Trophoblast cell (in vitro differentiated cells and primary cell): ENCODE results near the gene ZNF322.
A peak's percentile ranks its signal among the peaks of the same experiment; 100 is the strongest.

Experiments used
- DNase-seq, 2 donors: peaks; one replicate each; pipeline ENCODE4 v3.0.0-alpha.2; 2016
- H2AFZ ChIP-seq: 2 replicates; pipeline ENCODE4 v1.6.1; 2013; ENCODE audit warnings: low read length, moderate library complexity, mild to moderate bottlenecking; ENCODE audit not compliant: insufficient read depth, poor library complexity
- H2AK5ac ChIP-seq: 2 replicates; pipeline ENCODE4 v1.6.1; 2013; ENCODE audit warnings: mild to moderate bottlenecking, low read length
- H2BK120ac ChIP-seq: 2 replicates; pipeline ENCODE4 v1.6.1; 2013; ENCODE audit warnings: low read length, mild to moderate bottlenecking, moderate library complexity; ENCODE audit not compliant: insufficient read depth, poor library complexity
- H2BK12ac ChIP-seq: 2 replicates; pipeline ENCODE4 v1.6.1; 2013; ENCODE audit warnings: mild to moderate bottlenecking, low read length, moderate library complexity
- H2BK5ac ChIP-seq: 2 replicates; pipeline ENCODE4 v1.6.1; 2013; ENCODE audit warnings: low read length, low read depth, moderate library complexity, mild to moderate bottlenecking; ENCODE audit not compliant: poor library complexity
- H3K14ac ChIP-seq: 2 replicates; pipeline ENCODE4 v1.6.1; 2013; ENCODE audit warnings: mild to moderate bottlenecking, low read length
- H3K18ac ChIP-seq: 2 replicates; pipeline ENCODE4 v1.6.1; 2013; ENCODE audit warnings: mild to moderate bottlenecking, low read length
- H3K23ac ChIP-seq: 2 replicates; pipeline ENCODE4 v1.6.1; 2013; ENCODE audit warnings: low read length
- H3K27ac ChIP-seq: 2 replicates; pipeline ENCODE4 v1.5.1; 2013; ENCODE audit warnings: low read depth, mild to moderate bottlenecking, inconsistent platforms, low read length, moderate library complexity
- H3K27me3 ChIP-seq: 2 replicates; pipeline ENCODE4 v1.6.1; 2013; ENCODE audit warnings: inconsistent platforms, mild to moderate bottlenecking, low read length, moderate library complexity; ENCODE audit not compliant: insufficient read depth
- H3K36me3 ChIP-seq, 2 experiments: 1 replicate in 1 of 2; 2 replicates in 1 of 2; pipeline ENCODE4 v1.6.1; 2013; ENCODE audit warnings: low read length in 2 of 2, mild to moderate bottlenecking in 2 of 2, moderate library complexity in 1 of 2; ENCODE audit not compliant: insufficient read depth in 2 of 2, control insufficient read depth in 1 of 2
- H3K4ac ChIP-seq: 2 replicates; pipeline ENCODE4 v1.6.1; 2013; ENCODE audit warnings: low read depth, mild to moderate bottlenecking, low read length, moderate library complexity
- H3K4me1 ChIP-seq, 2 experiments: 1 replicate in 1 of 2; 2 replicates in 1 of 2; pipeline ENCODE4 v1.6.1; 2013; ENCODE audit warnings: low read length in 2 of 2, mild to moderate bottlenecking in 2 of 2, moderate library complexity in 1 of 2; ENCODE audit not compliant: insufficient read depth in 2 of 2, control insufficient read depth in 1 of 2
- H3K4me2 ChIP-seq: 2 replicates; pipeline ENCODE4 v1.6.1; 2013; ENCODE audit warnings: inconsistent platforms, mild to moderate bottlenecking, low read length, moderate library complexity
- H3K4me3 ChIP-seq: 2 replicates; pipeline ENCODE4 v1.5.1; 2013; ENCODE audit warnings: mild to moderate bottlenecking, low read depth, low read length, inconsistent platforms
- H3K79me1 ChIP-seq: one replicate; pipeline ENCODE4 v1.6.1; 2013; ENCODE audit warnings: low read length
- H3K79me2 ChIP-seq: 2 replicates; pipeline ENCODE4 v1.6.1; 2013; ENCODE audit warnings: low read length, mild to moderate bottlenecking; ENCODE audit not compliant: control insufficient read depth, insufficient read depth, poor library complexity
- H3K9ac ChIP-seq: 2 replicates; pipeline ENCODE4 v1.6.1; 2013; ENCODE audit warnings: mild to moderate bottlenecking, low read length
- H3K9me3 ChIP-seq: 2 replicates; pipeline ENCODE4 v1.6.1; 2013; ENCODE audit warnings: low read depth, mild to moderate bottlenecking, control low read depth, inconsistent platforms, low read length; ENCODE audit not compliant: insufficient read depth
- H4K12ac ChIP-seq: 2 replicates; pipeline ENCODE4 v1.6.1; 2013; ENCODE audit warnings: low read depth, mild to moderate bottlenecking, low read length, moderate library complexity
- H4K8ac ChIP-seq: 2 replicates; pipeline ENCODE4 v1.6.1; 2013; ENCODE audit warnings: low read depth, mild to moderate bottlenecking, low read length, moderate library complexity
- H4K91ac ChIP-seq: one replicate; pipeline ENCODE4 v1.6.1; 2013; ENCODE audit warnings: low read depth, mild to moderate bottlenecking, low read length, moderate library complexity
- WGBS: extraction: QIAGEN DNeasy Blood & Tissue Kit; methylation state at CpG from one replicate; pipeline ENCODE4 v1.1.7; 2013; ENCODE audit warnings: missing lambda C conversion rate; ENCODE audit not compliant: insufficient read length, insufficient coverage; ENCODE audit errors: extremely low coverage; 5-methylcytosine and 5-hydroxymethylcytosine counted together

Gene ZNF322

GRCh38 chr6:26594730-26595632 is 64.6 kb downstream of the ZNF322 start:
- peaks cover 9 to 15% of the 10 kb centered on the region in 2 experiments for H3K36me3 ChIP-seq
- no peak overlapping the region for H3K4ac ChIP-seq
- no peak overlapping the region for H2BK120ac ChIP-seq
- no peak overlapping the region for H3K9ac ChIP-seq
- no peak overlapping the region for H4K12ac ChIP-seq
- H4K91ac ChIP-seq = no peak overlapping the region
- no peak overlapping the region for H2AFZ ChIP-seq
- H3K4me2 ChIP-seq = peak overlapping the region; percentile 97
- peaks cover 6% of the 10 kb centered on the region for H3K79me2 ChIP-seq
- no peak overlapping the region for H4K8ac ChIP-seq
- no peak overlapping the region for H3K4me3 ChIP-seq
- H3K23ac ChIP-seq = no peak overlapping the region
- H3K27me3 ChIP-seq = no peaks in the 10 kb centered on the region
- no peak overlapping the region for H2AK5ac ChIP-seq
- DNase-seq = peak in 1 of 2 donors; percentile 33
- no CpG with 5 or more reads among the region's 23 CpGs for WGBS
- no peak overlapping the region for H2BK12ac ChIP-seq
- no peak overlapping the region for H3K14ac ChIP-seq
- peak overlapping the region; percentile 16 for H3K27ac ChIP-seq
- H3K4me1 ChIP-seq = peaks cover 3 to 9% of the 10 kb centered on the region in 2 experiments
- no peak overlapping the region for H3K18ac ChIP-seq
- no peak overlapping the region for H2BK5ac ChIP-seq
- no peaks in the 10 kb centered on the region for H3K9me3 ChIP-seq
- H3K79me1 ChIP-seq = peaks cover 5% of the 10 kb centered on the region

GRCh38 chr6:26594131-26594498 is 65.4 kb downstream of the ZNF322 start:
- peaks cover 9 to 11% of the 10 kb centered on the region in 2 experiments for H3K36me3 ChIP-seq
- no peak overlapping the region for H3K4me3 ChIP-seq
- no peak overlapping the region for H3K14ac ChIP-seq
- no peak overlapping the region for H2AFZ ChIP-seq
- no peak overlapping the region for H3K18ac ChIP-seq
- no peak overlapping the region for H3K27ac ChIP-seq
- no peak overlapping the region for H4K12ac ChIP-seq
- no peak overlapping the region for H3K23ac ChIP-seq
- no peak overlapping the region for H4K91ac ChIP-seq
- H2BK5ac ChIP-seq = no peak overlapping the region
- H4K8ac ChIP-seq = no peak overlapping the region
- peaks cover 3 to 9% of the 10 kb centered on the region in 2 experiments for H3K4me1 ChIP-seq
- no peaks in the 10 kb centered on the region for H3K27me3 ChIP-seq
- WGBS = no CpG with 5 or more reads among the region's 6 CpGs
- H2AK5ac ChIP-seq = no peak overlapping the region
- H2BK120ac ChIP-seq = no peak overlapping the region
- H3K9ac ChIP-seq = no peak overlapping the region
- no peak overlapping the region for H3K4ac ChIP-seq
- no peak for DNase-seq
- no peak overlapping the region for H2BK12ac ChIP-seq
- H3K4me2 ChIP-seq = peak overlapping the region; percentile 55
- H3K79me2 ChIP-seq = peaks cover 6% of the 10 kb centered on the region
- peaks cover 5% of the 10 kb centered on the region for H3K79me1 ChIP-seq
- H3K9me3 ChIP-seq = no peaks in the 10 kb centered on the region

GRCh38 chr6:26593278-26594130 is 66.0 kb downstream of the ZNF322 start:
- peaks cover 7 to 8% of the 10 kb centered on the region in 2 experiments for H3K36me3 ChIP-seq
- no peak overlapping the region for H2AFZ ChIP-seq
- H2BK120ac ChIP-seq = no peak overlapping the region
- no peak overlapping the region for H4K91ac ChIP-seq
- H3K4me1 ChIP-seq = peaks cover 3 to 9% of the 10 kb centered on the region in 2 experiments
- no peaks in the 10 kb centered on the region for H3K27me3 ChIP-seq
- H3K27ac ChIP-seq = no peak overlapping the region
- H3K4me3 ChIP-seq = no peak overlapping the region
- H3K23ac ChIP-seq = no peak overlapping the region
- peaks cover 6% of the 10 kb centered on the region for H3K79me2 ChIP-seq
- H2BK12ac ChIP-seq = no peak overlapping the region
- peaks cover 5% of the 10 kb centered on the region for H3K79me1 ChIP-seq
- no peak overlapping the region for H4K12ac ChIP-seq
- H3K9ac ChIP-seq = no peak overlapping the region
- H2AK5ac ChIP-seq = no peak overlapping the region
- H2BK5ac ChIP-seq = no peak overlapping the region
- H3K9me3 ChIP-seq = no peaks in the 10 kb centered on the region
- H4K8ac ChIP-seq = no peak overlapping the region
- peak overlapping the region; percentile 41 for H3K4me2 ChIP-seq
- no peak overlapping the region for H3K4ac ChIP-seq
- no peak overlapping the region for H3K14ac ChIP-seq
- WGBS = no CpG with 5 or more reads among the region's 20 CpGs
- H3K18ac ChIP-seq = no peak overlapping the region
- DNase-seq = no peak

DNA sequence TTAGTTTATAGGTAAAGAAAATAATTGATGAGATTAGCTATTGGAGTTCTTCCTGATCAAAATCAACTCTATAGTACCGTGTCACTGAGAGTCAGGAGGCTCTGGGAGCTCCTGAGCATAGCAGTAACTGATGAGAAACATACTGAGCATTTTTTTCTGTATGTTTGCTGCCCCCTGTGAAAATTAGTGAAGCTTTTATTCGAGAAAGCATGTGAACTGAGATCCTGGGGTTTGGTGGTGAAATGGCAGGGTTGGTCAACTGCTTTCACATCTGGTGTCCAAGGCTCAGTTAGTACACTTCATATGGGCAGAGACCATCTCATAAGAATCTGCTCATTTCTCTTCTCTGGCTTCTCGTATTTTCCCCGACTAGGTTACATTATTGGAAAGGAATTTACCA is 66.9 kb downstream of the ZNF322 start:
- H3K18ac ChIP-seq = no peak overlapping the region
- no peak overlapping the region for H2BK12ac ChIP-seq
- no peak overlapping the region for H2BK5ac ChIP-seq
- no peak overlapping the region for H3K4ac ChIP-seq
- no peak overlapping the region for H3K23ac ChIP-seq
- no peak overlapping the region for H4K8ac ChIP-seq
- no peak for DNase-seq
- H2AFZ ChIP-seq = no peak overlapping the region
- H2BK120ac ChIP-seq = no peak overlapping the region
- H2AK5ac ChIP-seq = no peak overlapping the region
- no peak overlapping the region for H3K4me2 ChIP-seq
- no peaks in the 10 kb centered on the region for H3K36me3 ChIP-seq
- no peak overlapping the region for H3K27ac ChIP-seq
- peaks cover 2 to 5% of the 10 kb centered on the region in 2 experiments for H3K4me1 ChIP-seq
- H4K91ac ChIP-seq = no peak overlapping the region
- H3K79me1 ChIP-seq = peaks cover 5% of the 10 kb centered on the region
- H3K79me2 ChIP-seq = peaks cover 5% of the 10 kb centered on the region
- no peaks in the 10 kb centered on the region for H3K9me3 ChIP-seq
- no peak overlapping the region for H3K9ac ChIP-seq
- H3K4me3 ChIP-seq = no peak overlapping the region
- no peak overlapping the region for H3K14ac ChIP-seq
- H4K12ac ChIP-seq = no peak overlapping the region
- no CpG with 5 or more reads among the region's 4 CpGs for WGBS
- no peaks in the 10 kb centered on the region for H3K27me3 ChIP-seq
